Heart left ventricle (tissue), 16 donors: ENCODE results near the gene G0S2. TPM values are rescaled to one million over a fixed set of nuclear protein-coding genes. Genes with fewer than 3 reads are reported as not detected.

ENCODE experiments used
- ATAC-seq, 4 donors: fragments of 200-7000 bp; cut with Tn5 transposase; one replicate each; pipeline ENCODE4 v1.9.1; 2020 to 2022; ENCODE audit warnings: moderate library complexity in 4 of 4, mild to moderate bottlenecking in 3 of 4, moderate number of reproducible peaks in 1 of 4
- DNase-seq, 5 donors: peaks; one replicate each; pipeline ENCODE4 v3.0.0-alpha.2; 2020
- H3K27ac ChIP-seq, 12 donors: fragments of 200-600 bp; sonication (generic) in 4 of 12; one replicate each; pipeline versions ENCODE4 v1.5.0 to v1.8.0; 2016 to 2022; ENCODE audit warnings: mild to moderate bottlenecking in 2 of 12
- H3K27me3 ChIP-seq, 9 donors: fragments of 200-600 bp; sonication (generic) in 2 of 9; one replicate each; pipeline versions ENCODE4 v1.5.1 to v1.8.0; 2016 to 2022; ENCODE audit warnings: mild to moderate bottlenecking in 3 of 9
- H3K36me3 ChIP-seq, 9 donors: fragments of 200-600 bp; sonication (generic) in 2 of 9; one replicate each; pipeline versions ENCODE4 v1.5.0 to v1.8.0; 2018 to 2022; ENCODE audit warnings: mild to moderate bottlenecking in 2 of 9
- H3K4me1 ChIP-seq, 12 donors: fragments of 200-600 bp; sonication (generic) in 4 of 12; one replicate each; pipeline versions ENCODE4 v1.5.0 to v1.8.0; 2016 to 2022; ENCODE audit warnings: mild to moderate bottlenecking in 3 of 12
- H3K4me3 ChIP-seq, 12 donors: fragments of 200-600 bp; sonication (generic) in 4 of 12; one replicate each; pipeline versions ENCODE4 v1.5.0 to v1.8.0; 2017 to 2022; ENCODE audit warnings: mild to moderate bottlenecking in 9 of 12, moderate library complexity in 4 of 12
- H3K9me3 ChIP-seq, 12 donors: fragments of 200-600 bp; sonication (generic) in 4 of 12; one replicate each; pipeline versions ENCODE4 v1.5.0 to v1.8.0; 2016 to 2022; ENCODE audit warnings: mild to moderate bottlenecking in 1 of 12
- CTCF ChIP-seq, 12 donors: fragments of 200-600 bp; sonication (generic) in 4 of 12; IDR thresholded peaks; one replicate each; pipeline versions ENCODE4 v1.5.0 to v1.8.0; 2018 to 2022; ENCODE audit warnings: antibody characterized with exemption in 12 of 12, mild to moderate bottlenecking in 5 of 12
- POLR2A ChIP-seq, 2 donors: fragments of 450-650 bp; IDR thresholded peaks; one replicate each; pipeline ENCODE4 v1.6.1; 2017; ENCODE audit warnings: antibody characterized with exemption in 2 of 2, mild to moderate bottlenecking in 2 of 2, moderate library complexity in 2 of 2
- WGBS, 4 donors: extraction: QIAGEN DNeasy Blood & Tissue Kit in 2 of 4; methylation state at CpG; one replicate each; pipeline versions ENCODE4 v1.1.5 to v1.1.7; 2013 to 2018; 5-methylcytosine and 5-hydroxymethylcytosine counted together
- intact Hi-C, 10 donors: fragments of 100-400 bp; cut with DNase I; formaldehyde crosslinking; loops; one replicate each; pipeline versions ENCODE4 v1.11.1 to v1.14.2; 2022
- polyA plus RNA-seq, 2 donors: library from polyadenylated mRNA; stranded (reverse); fragments of 200-250 nt; gene quantifications; one replicate each; pipeline ENCODE4 v1.2.3, GENCODE V29; 2013
- total RNA-seq, 9 donors: library from RNA; depleted of rRNA in 2 of 9; stranded (reverse); fragments of >200 nt in 2 of 9; fragmentation: NEBNext Ultra II Directional in 3 of 9; extraction: Animal tissue kit (Norgen Biotek cat#: 25700) in 3 of 9; gene quantifications; one replicate each; pipeline versions ENCODE4 v1.1.0 to v1.2.4, GENCODE V29; 2016 to 2023
- donor health status: ischemic (EF 13 %, LVEDD 7.1; RV severe dilation, severe dysfunction).
- donor health status: healthy with polysubstance abuse.
- donor health status: DM: no; HTN: yes; CAD: no.
- donor health status: DM: no; HTN: no; CAD: no.
- donor health status: ischemic (EF 25% LVEDD 6.9; RV normal size, moderate dysfunction).
- donor health status: ischemic (EF 25% LVEDD 5.7; RV mildly dilated, moderate dysfunction).
- donor health status: healthy.
- donor health status: DM: yes; HTN: yes; CAD: no.
- donor health status: ischemic (EF 35%, LVEDD 5.7; RV mildly dilated, moderate dysfunction).
- donor health status: nonischemic (EF 11% LVEDD 7.7; RV severe dilation, severe dysfunction).
- donor health status: DM: yes; HTN: yes; CAD: no.
- donor health status: PGD.
- donor health status: ischemic (EF 29% LVEDD 5.4; RV normal size, mild dysfunction).
- donor health status: nonischemic (EF 23%, LVEDD 6.1; RV moderate dilation, normal function).

The G0S2 gene
- total and polyA plus RNA-seq, 11 donors: 87.6 to 600 (median 212) TPM

DNA sequence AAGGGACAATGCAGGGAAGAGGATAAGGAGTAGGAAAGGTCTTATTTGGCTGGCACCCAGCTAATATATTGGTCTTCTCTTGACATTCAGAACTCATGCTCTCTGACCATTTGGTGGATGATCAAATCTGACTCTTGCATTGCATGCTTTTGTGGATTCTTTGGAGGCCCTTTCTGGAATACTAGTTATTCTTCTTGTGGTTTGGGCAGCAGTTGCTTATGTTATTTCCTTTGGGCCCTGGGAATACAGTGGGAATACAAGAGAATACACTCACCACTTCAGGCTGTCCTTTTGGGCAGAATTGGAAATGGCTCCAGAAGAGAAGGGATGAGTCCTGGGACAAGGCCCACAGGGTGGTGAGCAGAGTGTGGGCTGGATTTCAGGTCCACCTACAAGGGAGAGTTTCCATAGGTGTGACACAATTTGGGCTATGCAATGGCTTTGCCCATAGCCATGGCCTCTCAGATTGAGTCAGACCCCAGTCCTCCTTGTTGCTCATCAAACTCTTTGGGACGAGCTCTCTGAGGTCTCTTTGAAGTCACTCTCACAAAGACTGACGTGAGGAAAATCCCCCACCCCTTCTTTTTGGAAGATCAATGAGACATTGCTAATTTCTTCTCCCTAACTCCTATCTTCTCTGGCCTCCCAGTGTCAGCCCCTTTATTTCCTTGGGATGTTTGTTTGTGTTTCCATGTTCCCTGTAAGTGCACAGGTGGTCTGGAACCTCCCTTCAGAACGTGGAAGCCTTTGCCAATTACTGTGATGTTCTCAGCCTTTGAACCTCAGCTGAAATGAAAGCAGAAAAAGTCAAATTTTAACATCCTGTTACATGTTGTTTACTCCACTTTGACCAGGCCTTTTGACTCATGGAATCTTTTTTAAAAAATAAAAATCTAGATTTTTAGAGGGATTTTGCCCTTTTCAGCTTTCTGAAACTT, 48.8 kb downstream of the G0S2 start:
- Histone ChIP-seq H3K4me3 (no peak overlapping the region), H3K27ac (no peak overlapping the region), H3K9me3 (no peaks in the 10 kb centered on the region), H3K36me3 (no peaks in the 10 kb centered on the region), H3K4me1 (peaks cover 0 to 31% (median 14%) of the 10 kb centered on the region in 12 donors), H3K27me3 (no peaks in the 10 kb centered on the region)
- TF ChIP-seq CTCF (IDR thresholded peaks at IDR 0.05) (no peak), POLR2A (IDR thresholded peaks at IDR 0.05) (no peak)
- DNase-seq: no peak
- 78 to 84% (median 81%) methylated on average over 3 of the region's 3 CpGs for WGBS, 4 donors
- intact Hi-C loops: no loop called here
- no peak for ATAC-seq

Other genes with a start within 250 kb of the G0S2 start
- under 1 TPM in 2 of 9 donors, not detected in 7; 0.30 to 0.48 TPM for gene CAMK1G, start 91.7 kb upstream of the G0S2 start, total RNA-seq
- gene CAMK1G, start 91.7 kb upstream of the G0S2 start, polyA plus RNA-seq: not detected
- 1 to 10 TPM in 8 of 9 donors, under 1 TPM in 1; 0.83 to 7.4 (median 3.6) TPM for gene LAMB3, start 23.0 kb upstream of the G0S2 start, total RNA-seq
- gene LAMB3, start 23.0 kb upstream of the G0S2 start, polyA plus RNA-seq: 1 to 10 TPM; 1.8 to 5.3 TPM
- 10 to 100 TPM in 2 of 9 donors, 1 to 10 TPM in 7; 1.7 to 36.1 (median 3.6) TPM for gene HSD11B1, start 29.4 kb downstream of the G0S2 start, total RNA-seq
- 1 to 10 TPM; 1.2 to 3.6 TPM for gene HSD11B1, start 29.4 kb downstream of the G0S2 start, polyA plus RNA-seq
- 10 to 100 TPM in 1 of 9 donors, 1 to 10 TPM in 2, under 1 TPM in 5, not detected in 1; 0.16 to 10.6 (median 0.91) TPM for gene TRAF3IP3, start 80.6 kb downstream of the G0S2 start, total RNA-seq
- under 1 TPM; 0.34 to 0.57 TPM for gene TRAF3IP3, start 80.6 kb downstream of the G0S2 start, polyA plus RNA-seq
- gene C1orf74, start 109.1 kb downstream of the G0S2 start, total RNA-seq: 1 to 10 TPM; 1.6 to 2.6 (median 2.4) TPM
- 1 to 10 TPM; 1.1 to 1.3 TPM for gene C1orf74, start 109.1 kb downstream of the G0S2 start, polyA plus RNA-seq
- gene IRF6, start 130.7 kb downstream of the G0S2 start, total RNA-seq: 10 to 100 TPM; 28.6 to 99.4 (median 52.7) TPM
- 10 to 100 TPM in 1 of 2 donors, 1 to 10 TPM in 1; 1.5 to 22.0 TPM for gene IRF6, start 130.7 kb downstream of the G0S2 start, polyA plus RNA-seq
- 1 to 10 TPM; 1.6 to 5.5 (median 3.6) TPM for gene UTP25, start 152.6 kb downstream of the G0S2 start, total RNA-seq
- gene UTP25, start 152.6 kb downstream of the G0S2 start, polyA plus RNA-seq: 1 to 10 TPM in 1 of 2 donors, under 1 TPM in 1; 0.76 to 2.9 TPM